ENCODE measurements around the gene RAMP3.
"Not testable (repeated sequence)": the region's sequence is repeated elsewhere in the genome, so short reads cannot be mapped to it uniquely, and the experiment has no call there.

Gene RAMP3

GRCh38 chr7:45187089-45187945 lies 29.7 kb downstream of the RAMP3 start:
- no peak overlapping the region for H3K4me3 ChIP-seq (ENCODE audit: low read depth, low read length)
- no peak for DNase-seq (ENCODE audit: low read depth)

DNA sequence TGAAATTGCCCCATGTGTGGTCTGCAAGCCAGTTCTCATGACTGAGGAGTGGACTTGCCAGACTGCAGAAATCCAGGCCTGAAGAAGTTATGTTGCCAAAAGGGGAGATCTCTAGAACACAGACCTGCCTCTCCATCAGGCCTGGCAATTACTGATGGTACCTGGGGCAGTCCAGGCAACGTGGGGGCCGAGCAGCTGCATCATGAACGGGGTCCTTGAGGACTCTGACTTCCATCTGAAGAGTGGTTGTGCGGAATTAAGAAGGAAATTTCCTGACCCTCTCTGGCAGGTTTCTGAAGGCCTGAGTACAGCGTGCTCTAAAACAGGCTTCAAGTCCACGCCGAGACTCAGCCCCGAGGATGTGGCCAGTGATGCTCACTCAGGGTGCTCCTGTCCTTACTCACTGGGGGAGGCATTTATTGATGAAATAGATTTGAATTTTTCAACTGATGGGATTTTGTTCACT lies 30.4 kb downstream of the RAMP3 start:
- H3K4me3 ChIP-seq (ENCODE audit: low read depth, low read length): no peak overlapping the region
- no peak for DNase-seq (ENCODE audit: low read depth)

DNA sequence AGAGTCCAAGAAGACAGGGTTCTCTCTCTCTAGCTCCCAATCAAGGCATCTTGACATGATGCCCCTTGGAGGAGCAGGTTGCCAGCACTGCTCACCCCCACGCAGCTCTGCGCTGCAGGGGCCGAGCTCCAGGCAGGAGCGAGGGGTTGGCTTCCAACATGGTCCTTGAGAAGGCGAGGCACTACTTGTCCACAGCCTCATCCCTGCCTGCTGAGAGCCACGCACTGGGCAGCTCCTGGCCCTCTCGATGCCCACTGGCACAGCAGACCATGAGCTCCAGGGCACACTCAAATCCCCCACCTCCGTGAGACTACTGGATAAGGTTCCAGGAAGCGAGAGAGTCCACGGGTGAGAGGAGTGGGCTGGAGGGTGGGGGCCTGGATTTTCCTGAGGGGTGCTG lies 31.1 kb downstream of the RAMP3 start:
- no peak overlapping the region for H3K4me3 ChIP-seq (ENCODE audit: low read depth, low read length)
- no peak for DNase-seq (ENCODE audit: low read depth)

GRCh38 chr7:45189151-45189970 lies 31.8 kb downstream of the RAMP3 start:
- DNase-seq (ENCODE audit: low read depth): no peak

DNA sequence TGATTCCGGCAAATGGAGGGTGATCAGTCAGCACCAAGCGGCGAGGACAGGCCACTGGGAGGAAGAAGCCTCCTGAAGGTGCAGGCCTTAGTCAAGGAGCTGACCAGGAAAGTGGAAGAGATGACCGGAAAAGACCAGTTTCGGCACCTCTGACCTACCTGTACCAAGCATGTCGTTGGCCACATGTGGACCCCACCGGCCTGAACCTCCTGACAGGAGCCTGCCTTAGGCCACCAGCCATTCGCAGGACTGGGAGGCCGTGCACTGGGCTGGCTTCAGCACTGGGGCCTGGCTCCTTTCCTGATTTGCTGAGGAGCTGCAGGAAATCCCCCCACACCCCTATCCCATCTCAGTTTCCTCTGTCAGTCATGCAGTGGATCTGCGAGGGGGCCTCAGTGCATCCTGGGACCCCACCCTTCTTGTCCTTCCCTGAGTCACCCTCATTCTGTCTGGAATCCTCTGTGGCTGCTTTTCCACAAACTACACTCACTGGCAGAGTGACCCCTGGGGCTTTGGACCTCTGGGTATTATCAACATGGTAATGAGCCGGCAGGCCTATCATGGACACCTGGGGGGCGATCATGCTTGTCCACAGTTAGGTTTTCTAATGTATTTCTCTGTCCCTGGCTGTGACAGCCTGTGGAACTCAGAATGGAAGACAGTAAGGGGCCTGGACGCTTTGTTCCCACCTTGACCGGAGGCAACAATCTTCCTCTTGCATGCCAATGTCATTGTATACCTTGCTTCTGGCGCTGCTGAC lies 33.0 kb downstream of the RAMP3 start:
- DNase-seq (ENCODE audit: low read depth): no peak
- no peak overlapping the region for H3K4me3 ChIP-seq (ENCODE audit: low read depth, low read length)

More at GRCh38 chr7:45189151-45189970, 31.8 kb downstream of the RAMP3 start:
- H3K4me3 ChIP-seq (ENCODE audit: low read depth, low read length): no peak overlapping the region

DNA sequence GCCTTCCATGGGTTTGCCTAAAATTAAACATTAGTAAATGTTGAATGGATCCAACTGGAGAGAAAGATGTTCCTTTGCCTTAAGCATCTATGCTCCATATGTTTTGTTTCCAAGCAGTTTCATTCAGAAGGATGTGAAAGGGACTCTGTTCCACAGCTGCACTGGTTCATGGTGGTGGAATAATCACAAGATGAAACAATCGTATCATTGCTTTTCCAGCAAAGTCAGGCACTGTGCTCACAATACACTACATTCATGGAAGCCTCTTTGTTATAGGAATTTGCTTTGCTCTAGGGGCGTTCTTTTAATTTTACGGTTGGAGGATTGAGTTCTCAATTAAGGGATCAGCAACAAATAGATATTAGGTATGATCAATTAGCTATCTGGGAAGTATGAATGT lies 33.8 kb downstream of the RAMP3 start:
- no peak overlapping the region for H3K4me3 ChIP-seq (ENCODE audit: low read depth, low read length)
- DNase-seq (ENCODE audit: low read depth): no peak

DNA sequence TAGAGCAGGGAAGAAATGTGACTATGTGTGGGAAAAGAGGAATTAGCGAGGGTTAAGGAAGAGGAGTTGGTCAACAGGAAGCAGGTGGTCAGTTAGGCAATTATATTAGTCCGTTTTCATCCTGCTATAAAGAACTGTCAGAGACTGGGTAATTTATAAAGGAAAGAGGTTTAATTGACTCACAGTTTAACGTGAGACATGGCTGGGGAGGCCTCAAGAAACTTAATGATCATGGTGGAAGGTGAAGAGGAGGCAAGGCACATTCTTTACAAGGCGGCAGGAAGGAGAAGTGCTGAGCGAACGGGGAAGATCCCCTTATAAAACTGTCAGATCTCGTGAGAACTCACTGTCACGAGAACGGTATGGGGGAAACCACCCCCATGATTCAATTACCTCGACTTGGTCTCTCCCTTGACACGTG lies 35.0 kb downstream of the RAMP3 start:
- H3K4me3 ChIP-seq (ENCODE audit: low read depth, low read length): no peak overlapping the region
- no peak for DNase-seq (ENCODE audit: low read depth)

DNA sequence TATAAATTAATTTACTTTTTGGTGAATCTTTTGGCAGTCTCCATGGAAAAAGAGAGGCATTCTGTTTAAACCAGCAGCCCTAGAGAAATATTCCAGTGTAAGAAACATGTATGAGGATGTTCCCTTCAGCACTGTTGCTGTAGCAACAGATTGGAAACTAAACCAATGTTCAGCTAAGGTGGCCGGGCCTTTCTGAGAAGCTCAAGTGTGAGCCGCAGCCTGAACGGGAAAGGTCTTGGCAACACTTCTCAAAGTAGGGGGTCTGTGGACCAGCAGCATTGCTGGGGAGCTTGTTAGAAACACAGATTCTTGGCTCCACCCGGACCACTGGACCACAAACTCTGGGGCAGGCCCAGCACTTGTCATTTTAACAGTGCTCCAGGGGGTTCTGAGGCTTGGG lies 36.2 kb downstream of the RAMP3 start:
- DNase-seq (ENCODE audit: low read depth): no peak
- H3K4me3 ChIP-seq (ENCODE audit: low read depth, low read length): no peak overlapping the region

DNA sequence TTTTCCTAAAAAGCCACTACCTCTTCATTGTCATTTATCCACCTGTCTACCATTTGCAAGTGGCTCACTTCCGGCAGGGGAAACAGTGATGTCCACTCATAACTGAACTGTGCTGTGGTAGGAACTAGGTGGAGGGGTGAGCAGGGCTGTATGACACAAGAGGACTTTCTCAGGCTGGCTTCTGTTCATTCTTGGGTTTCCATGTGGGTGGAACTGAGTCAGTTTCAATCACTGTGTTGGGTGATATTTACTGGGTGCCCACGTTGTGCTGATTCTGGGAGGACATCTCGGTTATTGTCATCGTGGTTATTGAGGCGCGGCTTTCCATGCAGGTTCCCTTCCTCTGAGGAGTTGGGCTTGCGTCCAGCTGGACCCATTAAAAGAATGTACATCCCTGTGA lies 38.8 kb downstream of the RAMP3 start:
- no peak for DNase-seq (ENCODE audit: low read depth)
- no peak overlapping the region for H3K4me3 ChIP-seq (ENCODE audit: low read depth, low read length)

DNA sequence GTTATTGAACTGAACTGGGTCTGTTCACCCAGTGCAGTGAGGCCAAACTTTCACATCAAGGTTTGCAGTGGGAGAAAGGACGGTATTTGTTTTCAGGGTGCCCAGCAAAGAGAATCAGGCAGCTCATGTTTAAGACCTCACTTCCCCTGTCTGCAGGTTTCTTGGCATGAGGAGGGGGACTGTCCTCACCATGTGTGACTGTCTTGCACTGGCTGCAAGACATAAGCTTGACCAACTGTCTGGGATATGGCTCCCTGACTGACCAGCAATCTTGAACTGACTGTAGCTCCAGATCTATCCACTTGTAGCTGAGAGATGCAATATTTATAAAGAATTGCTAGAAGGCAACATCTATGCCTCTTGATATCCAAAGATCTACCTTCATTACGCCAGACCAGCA lies 39.9 kb downstream of the RAMP3 start:
- DNase-seq (ENCODE audit: low read depth): no peak
- H3K4me3 ChIP-seq (ENCODE audit: low read depth, low read length): no peak overlapping the region

- H3K4me3 ChIP-seq (ENCODE audit: low read depth, low read length): no peak overlapping the region
- DNase-seq (ENCODE audit: low read depth): no peak
These were observed 41.4 kb downstream of the RAMP3 start for GRCh38 chr7:45198986-45199385.

GRCh38 chr7:45199506-45199905 lies 41.9 kb downstream of the RAMP3 start:
- no peak overlapping the region for H3K4me3 ChIP-seq (ENCODE audit: low read depth, low read length)
- DNase-seq (ENCODE audit: low read depth): no peak

DNA sequence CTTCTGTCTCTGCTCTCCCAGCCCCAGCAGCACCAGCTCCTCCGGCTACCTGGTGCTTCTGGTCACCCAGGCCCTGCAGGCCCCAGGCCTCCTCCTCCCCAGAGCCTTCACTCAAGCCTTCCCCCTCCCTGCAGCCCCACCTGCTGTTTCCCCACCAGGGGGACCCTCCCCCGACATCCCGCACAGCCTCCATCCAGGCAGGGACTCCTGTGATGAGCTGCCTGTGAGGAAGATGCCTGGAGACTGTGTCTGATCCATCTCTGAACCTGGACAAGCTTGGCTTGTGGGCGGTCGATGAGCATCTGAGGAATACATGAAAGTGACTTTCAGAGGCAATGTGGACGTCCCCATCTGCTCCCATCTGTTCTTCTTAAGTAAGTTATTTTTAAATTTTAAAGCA lies 45.0 kb downstream of the RAMP3 start:
- DNase-seq (ENCODE audit: low read depth): no peak
- no peak overlapping the region for H3K4me3 ChIP-seq (ENCODE audit: low read depth, low read length)

DNA sequence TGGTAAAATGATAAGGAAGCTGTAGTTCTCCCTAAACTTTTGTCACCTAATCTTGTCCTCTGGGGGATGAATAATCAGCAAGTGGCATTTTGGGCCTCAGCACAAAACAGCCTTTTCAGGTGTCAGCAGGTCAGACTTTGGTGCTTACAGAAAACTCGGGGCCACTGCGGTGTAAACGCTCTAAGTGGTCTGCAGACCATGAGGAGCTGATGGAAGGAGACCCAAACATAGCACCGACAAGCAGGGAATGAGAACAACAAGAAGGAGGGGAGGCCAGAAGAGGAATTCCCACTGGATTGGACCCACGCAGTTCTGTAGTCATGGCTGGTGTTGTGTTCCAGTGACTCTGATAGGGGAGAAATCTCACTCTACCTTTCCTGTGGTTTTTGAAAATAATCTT lies 45.4 kb downstream of the RAMP3 start:
- no peak overlapping the region for H3K4me3 ChIP-seq (ENCODE audit: low read depth, low read length)
- DNase-seq (ENCODE audit: low read depth): no peak

GRCh38 chr7:45203459-45203858 lies 45.9 kb downstream of the RAMP3 start:
- DNase-seq (ENCODE audit: low read depth): no peak
- no peak overlapping the region for H3K4me3 ChIP-seq (ENCODE audit: low read depth, low read length)

GRCh38 chr7:45203936-45204445 lies 46.4 kb downstream of the RAMP3 start:
- DNase-seq (ENCODE audit: low read depth): peak; percentile 29
- H3K4me3 ChIP-seq (ENCODE audit: low read depth, low read length): peak overlapping the region; percentile 10

- H3K4me3 ChIP-seq (ENCODE audit: low read depth, low read length); DNase-seq (ENCODE audit: low read depth): not testable (repeated sequence)
These were observed 48.7 kb downstream of the RAMP3 start for GRCh38 chr7:45206266-45206665.

- not testable (repeated sequence) for DNase-seq (ENCODE audit: low read depth); H3K4me3 ChIP-seq (ENCODE audit: low read depth, low read length)
These were observed 52.3 kb downstream of the RAMP3 start for GRCh38 chr7:45209909-45210308.

GRCh38 chr7:45211066-45211465 lies 53.5 kb downstream of the RAMP3 start:
- no peak overlapping the region for H3K4me3 ChIP-seq (ENCODE audit: low read depth, low read length)
- no peak for DNase-seq (ENCODE audit: low read depth)

DNA sequence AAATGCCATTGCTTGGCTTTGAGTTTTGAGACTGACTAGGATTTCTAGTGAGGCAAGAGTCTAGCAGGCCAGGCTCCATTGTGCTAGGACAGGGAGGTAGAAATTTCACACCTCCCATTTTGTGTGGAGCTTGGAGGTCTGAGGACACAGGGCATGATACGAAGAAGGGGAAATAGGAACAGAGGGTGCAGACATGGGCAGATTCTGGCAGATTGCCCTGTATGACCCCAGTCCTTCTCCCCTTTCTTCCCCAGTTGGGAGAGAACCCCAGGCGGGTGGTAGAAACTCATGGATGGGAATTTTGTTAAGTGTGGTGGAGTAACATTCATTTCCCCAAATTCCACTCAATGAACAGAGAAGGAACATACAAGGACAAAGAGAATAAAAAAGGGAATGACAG lies 54.4 kb downstream of the RAMP3 start:
- no peak for DNase-seq (ENCODE audit: low read depth)
- H3K4me3 ChIP-seq (ENCODE audit: low read depth, low read length): no peak overlapping the region

All from skeletal muscle cell (primary cell).